ENCODE results near the gene PRICKLE1.

The PRICKLE1 gene

GRCh38 chr12:42612231-42612613, 22.7 kb upstream of the PRICKLE1 start:
- ATAC-seq (ENCODE audit: insufficient read depth, low read depth) = no peak
- Histone ChIP-seq H3K79me2 (ENCODE audit: insufficient read depth, low read length) (no peaks in the 10 kb centered on the region), H2AFZ (ENCODE audit: low read depth, low read length) (no peak overlapping the region)

GRCh38 chr12:42611571-42612230, 22.2 kb upstream of the PRICKLE1 start:
- TF ChIP-seq CTCF (IDR thresholded peaks at IDR 0.05; ENCODE audit: borderline replicate concordance, extremely low read depth, low read length, poor library complexity, severe bottlenecking) = no peak
- TF ChIP-seq EZH2 (IDR thresholded peaks at IDR 0.05; ENCODE audit: borderline replicate concordance, low read depth, low read length, severe bottlenecking) = no peak
- Histone ChIP-seq H4K20me1 (ENCODE audit: insufficient read depth, low read length) (no peaks in the 10 kb centered on the region), H3K27me3 (ENCODE audit: insufficient read depth, low read length, poor library complexity) (no peaks in the 10 kb centered on the region), H3K36me3 (ENCODE audit: insufficient read depth, low read length) (no peaks in the 10 kb centered on the region), H3K4me2 (ENCODE audit: insufficient read depth, low read length) (no peak overlapping the region), H3K27ac (ENCODE audit: low read length) (no peak overlapping the region), H3K9ac (ENCODE audit: low read depth, low read length) (no peak overlapping the region), H3K9me3 (ENCODE audit: insufficient read depth, low read length, severe bottlenecking) (no peaks in the 10 kb centered on the region), H3K4me1 (ENCODE audit: insufficient read depth, low read length) (no peaks in the 10 kb centered on the region), H2AFZ (ENCODE audit: low read depth, low read length) (no peak overlapping the region), H3K79me2 (ENCODE audit: insufficient read depth, low read length) (no peaks in the 10 kb centered on the region), H3K4me3 (ENCODE audit: low read depth in 1 of 2, low read length in 2 of 2) (no peak overlapping the region)
- ATAC-seq (ENCODE audit: insufficient read depth, low read depth) (no peak), DNase-seq (no peak)

More at GRCh38 chr12:42612231-42612613, 22.7 kb upstream of the PRICKLE1 start:
- Histone ChIP-seq H3K27ac (ENCODE audit: low read length) (no peak overlapping the region), H3K27me3 (ENCODE audit: insufficient read depth, low read length, poor library complexity) (no peaks in the 10 kb centered on the region), H3K4me3 (ENCODE audit: low read depth in 1 of 2, low read length in 2 of 2) (no peak overlapping the region), H3K4me1 (ENCODE audit: insufficient read depth, low read length) (no peaks in the 10 kb centered on the region), H3K9ac (ENCODE audit: low read depth, low read length) (no peak overlapping the region), H4K20me1 (ENCODE audit: insufficient read depth, low read length) (no peaks in the 10 kb centered on the region), H3K9me3 (ENCODE audit: insufficient read depth, low read length, severe bottlenecking) (no peaks in the 10 kb centered on the region), H3K36me3 (ENCODE audit: insufficient read depth, low read length) (no peaks in the 10 kb centered on the region), H3K4me2 (ENCODE audit: insufficient read depth, low read length) (no peak overlapping the region)
- no peak for DNase-seq
- TF ChIP-seq CTCF (IDR thresholded peaks at IDR 0.05; ENCODE audit: borderline replicate concordance, extremely low read depth, low read length, poor library complexity, severe bottlenecking) (no peak), EZH2 (IDR thresholded peaks at IDR 0.05; ENCODE audit: borderline replicate concordance, low read depth, low read length, severe bottlenecking) (no peak)

GRCh38 chr12:42609605-42610004, 20.1 kb upstream of the PRICKLE1 start:
- Histone ChIP-seq H3K9me3 (ENCODE audit: insufficient read depth, low read length, severe bottlenecking) (no peaks in the 10 kb centered on the region), H3K4me1 (ENCODE audit: insufficient read depth, low read length) (no peaks in the 10 kb centered on the region), H3K4me2 (ENCODE audit: insufficient read depth, low read length) (no peak overlapping the region), H3K27me3 (ENCODE audit: insufficient read depth, low read length, poor library complexity) (no peaks in the 10 kb centered on the region), H3K4me3 (ENCODE audit: low read depth in 1 of 2, low read length in 2 of 2) (no peak overlapping the region), H4K20me1 (ENCODE audit: insufficient read depth, low read length) (no peaks in the 10 kb centered on the region), H3K27ac (ENCODE audit: low read length) (no peak overlapping the region), H3K36me3 (ENCODE audit: insufficient read depth, low read length) (no peaks in the 10 kb centered on the region), H3K79me2 (ENCODE audit: insufficient read depth, low read length) (no peaks in the 10 kb centered on the region), H3K9ac (ENCODE audit: low read depth, low read length) (no peak overlapping the region), H2AFZ (ENCODE audit: low read depth, low read length) (no peak overlapping the region)
- no peak for ATAC-seq (ENCODE audit: insufficient read depth, low read depth)
- DNase-seq = no peak
- TF ChIP-seq EZH2 (IDR thresholded peaks at IDR 0.05; ENCODE audit: borderline replicate concordance, low read depth, low read length, severe bottlenecking) (no peak), CTCF (IDR thresholded peaks at IDR 0.05; ENCODE audit: borderline replicate concordance, extremely low read depth, low read length, poor library complexity, severe bottlenecking) (no peak)
